Endothelial cell of umbilical vein (primary cell): ENCODE measurements around the gene URGCP. TPM values are rescaled to one million over a fixed set of nuclear protein-coding genes. Genes with fewer than 3 reads are reported as not detected.

Experiments used
- BruUV-seq: library from RNA; stranded (reverse); fragments of 400-500 nt; replicated peaks from 2 replicates; lab custom pipeline; 2021; lab: Mats Ljungman, UMichigan
- CTCF ChIA-PET: fragments of 300-600, 350-600 bp; sonication (Branson Sonifier 250); formaldehyde crosslinking; loops from one replicate; lab custom pipeline; 2021; ENCODE audit warnings: antibody characterized with exemption, inconsistent platforms; lab: Charles Lee
- POLR2A ChIA-PET: fragments of 300-600, 350-600 bp; sonication (Branson Sonifier 250); formaldehyde crosslinking; loops from one replicate; lab custom pipeline; 2021; ENCODE audit warnings: antibody characterized with exemption, inconsistent platforms; lab: Charles Lee
- DNase-seq: peaks from one replicate; pipeline ENCODE4 v3.0.0-alpha.2; 2011; ENCODE audit warnings: low read depth, low spot score
- FAIRE-seq: peaks from 2 replicates; lab custom pipeline; 2011; peaks lifted over from hg19 to GRCh38; lab: Jason Lieb, UNC
- H2AFZ ChIP-seq: 2 replicates; pipeline ENCODE4 v1.6.0; 2012; ENCODE audit warnings: low read depth, low read length, control low read depth, inconsistent platforms
- H3K27ac ChIP-seq: 2 replicates; pipeline ENCODE4 v1.5.1; 2011; ENCODE audit warnings: low read depth, mild to moderate bottlenecking, control low read depth, low read length, moderate library complexity; ENCODE audit not compliant: insufficient read depth
- H3K27me3 ChIP-seq, 2 experiments: 2 replicates each; pipeline versions ENCODE4 v1.6.0 to v1.6.1; 2011; ENCODE audit warnings: low read length in 2 of 2, mixed read lengths in 1 of 2; ENCODE audit not compliant: control insufficient read depth in 2 of 2, insufficient read depth in 2 of 2
- H3K36me3 ChIP-seq, 2 experiments: 2 replicates in 1 of 2; 3 replicates in 1 of 2; pipeline ENCODE4 v1.5.1; 2011; ENCODE audit warnings: low read length in 2 of 2, mild to moderate bottlenecking in 1 of 2, moderate library complexity in 1 of 2; ENCODE audit not compliant: control insufficient read depth in 2 of 2, insufficient read depth in 2 of 2; ENCODE audit errors: extremely low read depth in 1 of 2
- H3K4me1 ChIP-seq: 3 replicates; pipeline ENCODE4 v1.5.1; 2011; ENCODE audit warnings: mild to moderate bottlenecking, low read length; ENCODE audit not compliant: control insufficient read depth, insufficient read depth; ENCODE audit errors: extremely low read depth
- H3K4me2 ChIP-seq: 2 replicates; pipeline ENCODE4 v1.6.1; 2011; ENCODE audit warnings: low read length, control low read depth, mixed read lengths; ENCODE audit not compliant: insufficient read depth
- H3K4me3 ChIP-seq, 3 experiments: fragments of 200-600 bp in 1 of 3; sonication (generic), shearing (Covaris generic) in 1 of 3; replicated peaks in 1 of 3; 2 replicates each; pipeline ENCODE4 v1.5.1; 2011 to 2016; ENCODE audit warnings: control low read depth in 3 of 3, low read length in 3 of 3, mild to moderate bottlenecking in 2 of 3, inconsistent platforms in 1 of 3, low read depth in 1 of 3, moderate library complexity in 1 of 3; ENCODE audit not compliant: insufficient read depth in 1 of 3
- H3K79me2 ChIP-seq: 2 replicates; pipeline ENCODE4 v1.6.0; 2012; ENCODE audit warnings: low read length, inconsistent platforms; ENCODE audit not compliant: control insufficient read depth, insufficient read depth
- H3K9ac ChIP-seq: replicated peaks from 2 replicates; pipeline ENCODE3; 2011; ENCODE audit warnings: low read length, control low read depth; ENCODE audit not compliant: insufficient read depth; ENCODE audit errors: extremely low read depth
- H3K9me1 ChIP-seq: replicated peaks from 3 replicates; pipeline ENCODE4 v1.6.0; 2011; ENCODE audit warnings: mild to moderate bottlenecking, low read length; ENCODE audit not compliant: control insufficient read depth, insufficient read depth; ENCODE audit errors: extremely low read depth
- H3K9me3 ChIP-seq: replicated peaks from 2 replicates; pipeline ENCODE4 v1.5.1; 2012; ENCODE audit warnings: low read length, inconsistent platforms; ENCODE audit not compliant: control insufficient read depth, insufficient read depth
- H4K20me1 ChIP-seq: replicated peaks from 2 replicates; pipeline ENCODE3; 2011; ENCODE audit warnings: mild to moderate bottlenecking, low read length; ENCODE audit not compliant: control insufficient read depth, insufficient read depth; ENCODE audit errors: extremely low read depth
- CTCF ChIP-seq, 2 donors: IDR thresholded peaks; 1 replicate in 1 of 2; 2 replicates in 1 of 2; pipeline ENCODE4 v1.5.1; 2011; ENCODE audit warnings: low read length in 2 of 2, mild to moderate bottlenecking in 2 of 2, moderate library complexity in 2 of 2, control low read depth in 1 of 2, inconsistent platforms in 1 of 2, low read depth in 1 of 2; ENCODE audit not compliant: insufficient read depth in 1 of 2; ENCODE audit errors: extremely low read depth in 1 of 2
- EZH2 ChIP-seq: IDR thresholded peaks from 2 replicates; pipeline ENCODE4 v1.6.1; 2012; ENCODE audit warnings: borderline replicate concordance, low read depth, mild to moderate bottlenecking, moderate library complexity, low read length, inconsistent platforms; ENCODE audit not compliant: severe bottlenecking
- FOS ChIP-seq: IDR thresholded peaks from 2 replicates; pipeline ENCODE4 v1.6.1; 2011; ENCODE audit warnings: mild to moderate bottlenecking, low read length, moderate library complexity, borderline replicate concordance; ENCODE audit not compliant: insufficient read depth
- GATA2 ChIP-seq: IDR thresholded peaks from 2 replicates; pipeline ENCODE4 v1.7.0; 2011; ENCODE audit warnings: low read depth, mild to moderate bottlenecking, moderate library complexity, mixed read lengths, low read length; ENCODE audit not compliant: insufficient read length, insufficient read depth
- JUN ChIP-seq: IDR thresholded peaks from 2 replicates; pipeline ENCODE4 v1.6.1; 2011; ENCODE audit warnings: borderline replicate concordance, low read depth; ENCODE audit not compliant: insufficient read length, insufficient read depth
- MAX ChIP-seq: IDR thresholded peaks from 2 replicates; pipeline ENCODE4 v1.6.1; 2011; ENCODE audit not compliant: insufficient read depth, insufficient read length
- MYC ChIP-seq: IDR thresholded peaks from one replicate; pipeline ENCODE4 v1.6.1; 2011; ENCODE audit warnings: mild to moderate bottlenecking, low read depth, low read length
- POLR2A ChIP-seq: IDR thresholded peaks from 2 replicates; pipeline ENCODE4 v1.6.1; 2012; ENCODE audit warnings: low read depth, mild to moderate bottlenecking, control low read depth, low read length
- POLR2AphosphoS5 ChIP-seq: IDR thresholded peaks from 2 replicates; pipeline ENCODE4 v1.6.1; 2012; ENCODE audit warnings: low read depth, mild to moderate bottlenecking, control low read depth, low read length, moderate library complexity; ENCODE audit not compliant: insufficient read depth
- dilution Hi-C: fragments of 300-500 bp; cut with MboI; formaldehyde crosslinking; loops from one replicate; pipeline ENCODE4 v1.15.0; 2019; ENCODE audit warnings: low sequenced_read_pairs; ENCODE audit not compliant: extremely low pct_ligation_motif_present
- intact Hi-C: fragments of 100-400 bp; cut with micrococcal nuclease; formaldehyde crosslinking; loops from one replicate; pipeline ENCODE4 v1.10.0; 2022
- polyA plus RNA-seq, 4 experiments: library from polyadenylated mRNA; depleted of rRNA in 3 of 4; stranded (reverse) in 3 of 4; unstranded in 1 of 4; fragments of >200 nt; gene quantifications; 2 replicates each; pipeline versions ENCODE4 v1.2.1 to v1.2.3, GENCODE V29; 2011 to 2012; ENCODE audit warnings: missing spikeins in 1 of 4
- total RNA-seq: library from RNA; stranded (reverse); gene quantifications from 2 replicates; pipeline ENCODE4 v1.2.3, GENCODE V29; 2021

The URGCP gene
- total and polyA plus RNA-seq, 2 donors (not counting 3 experiments of a cell fraction or from before 2014, with no cell fraction given), result 13.1 to 25.3 TPM

- Histone ChIP-seq H3K4me3 (no peak overlapping the region), H2AFZ (no peak overlapping the region), H3K4me1 (no peaks in the 10 kb centered on the region), H3K79me2 (no peaks in the 10 kb centered on the region), H4K20me1 (no peaks in the 10 kb centered on the region), H3K9ac (no peak overlapping the region), H3K36me3 (no peaks in the 10 kb centered on the region), H3K9me1 (no peaks in the 10 kb centered on the region), H3K27me3 (no peaks in the 10 kb centered on the region), H3K27ac (no peak overlapping the region), H3K9me3 (no peaks in the 10 kb centered on the region), H3K4me2 (no peak overlapping the region)
- dilution Hi-C loops, result no loop called here
- ChIA-PET CTCF (no interaction called here), POLR2A (no interaction called here)
- DNase-seq, result no peak
- intact Hi-C loops, result no loop called here
- no TSS peak for BruUV-seq
- FAIRE-seq, result no peak
- no peak for TF ChIP-seq FOS
Observed at GRCh38 chr7:43933902-43934560, 27.6 kb upstream of the URGCP start.

- Histone ChIP-seq H3K9me3 (no peaks in the 10 kb centered on the region), H3K27ac (no peak overlapping the region), H3K36me3 (no peaks in the 10 kb centered on the region), H2AFZ (no peak overlapping the region), H3K27me3 (no peaks in the 10 kb centered on the region), H3K4me1 (peaks cover 3% of the 10 kb centered on the region), H3K9ac (no peak overlapping the region), H3K4me3 (no peak overlapping the region), H3K9me1 (no peaks in the 10 kb centered on the region), H3K79me2 (no peaks in the 10 kb centered on the region), H3K4me2 (no peak overlapping the region), H4K20me1 (no peaks in the 10 kb centered on the region)
- DNase-seq (no peak), FAIRE-seq (no peak)
- dilution Hi-C loops, result no loop called here
- ChIA-PET CTCF (interaction anchor here (0.7 to 0.9 kb wide), 2 partner anchors 23 to 92 kb away, joined by 3 read pairs; no protein-coding TSS in a partner anchor), POLR2A (no interaction called here)
- BruUV-seq, result no TSS peak
- TF ChIP-seq MYC (no peak), MAX (no peak), POLR2A (no peak), CTCF (IDR thresholded peaks at IDR 0.05; ENCODE audit: extremely low read depth in 1 of 2, insufficient read depth in 1 of 2, low read depth in 1 of 2, low read length in 2 of 2) (no peak), EZH2 (no peak), FOS (no peak), JUN (no peak), POLR2AphosphoS5 (no peak), GATA2 (no peak)
- intact Hi-C loops, result no loop called here
Observed at GRCh38 chr7:43931346-43931745, 24.9 kb upstream of the URGCP start.
